SU-DHL-6 (cell line): Measurements from ENCODE around the gene ECSIT.
"Not testable (repeated sequence)": the region's sequence is repeated elsewhere in the genome, so short reads cannot be mapped to it uniquely, and the experiment has no call there.

ENCODE experiments used
- H2AFZ ChIP-seq: fragments of 200-600 bp; sonication (generic); 2 replicates; pipeline ENCODE4 v1.6.1; 2014; ENCODE audit warnings: low read depth, mild to moderate bottlenecking, moderate library complexity, mixed read lengths, antibody characterized with exemption, low read length; ENCODE audit not compliant: severe bottlenecking
- H3F3A ChIP-seq: fragments of 200-600 bp; shearing (Covaris generic); 2 replicates; pipeline ENCODE4 v1.6.0; 2016; ENCODE audit warnings: antibody characterized with exemption, mild to moderate bottlenecking; ENCODE audit not compliant: insufficient read depth
- H3K27ac ChIP-seq: fragments of 200-600 bp; sonication (generic); 2 replicates; pipeline ENCODE4 v1.5.1; 2016; ENCODE audit warnings: low read depth, mild to moderate bottlenecking, low read length, moderate library complexity, mixed read lengths
- H3K27me3 ChIP-seq: fragments of 200-600 bp; sonication (generic), shearing (Covaris generic); 2 replicates; pipeline ENCODE4 v1.6.0; 2014; ENCODE audit warnings: mild to moderate bottlenecking, low read length
- H3K36me3 ChIP-seq: fragments of 200-600 bp; sonication (generic); 2 replicates; pipeline ENCODE4 v1.6.1; 2014; ENCODE audit warnings: mild to moderate bottlenecking, low read length, mixed read lengths
- H3K4me2 ChIP-seq: fragments of 300-600, 200-600 bp; shearing (Covaris generic), sonication (generic); 2 replicates; pipeline ENCODE4 v1.6.0; 2014; ENCODE audit warnings: low read length, low read depth, mild to moderate bottlenecking; ENCODE audit not compliant: poor library complexity, severe bottlenecking
- H3K4me3 ChIP-seq: fragments of 200-600 bp; sonication (generic); 2 replicates; pipeline ENCODE4 v1.5.1; 2014; ENCODE audit warnings: antibody characterized with exemption, low read length, mild to moderate bottlenecking, mixed read lengths; ENCODE audit not compliant: insufficient read depth, poor library complexity, severe bottlenecking
- H3K79me2 ChIP-seq: fragments of 200-600 bp; sonication (generic); 2 replicates; pipeline ENCODE4 v1.6.1; 2014; ENCODE audit warnings: mild to moderate bottlenecking, low read length, moderate library complexity; ENCODE audit not compliant: insufficient read depth
- H3K9ac ChIP-seq: fragments of 200-600 bp; sonication (generic); 2 replicates; pipeline ENCODE4 v1.7.0; 2014; ENCODE audit warnings: mild to moderate bottlenecking, low read length
- H3K9me2 ChIP-seq: fragments of 200-600 bp; sonication (generic); replicated peaks from 2 replicates; pipeline ENCODE4 v1.6.1; 2014; ENCODE audit warnings: low read length; ENCODE audit not compliant: insufficient read depth
- H3K9me3 ChIP-seq: fragments of 200-600 bp; sonication (generic); 2 replicates; pipeline ENCODE4 v1.6.1; 2014; ENCODE audit warnings: low read length, mixed read lengths; ENCODE audit not compliant: insufficient read depth
- H4K20me1 ChIP-seq: fragments of 200-600 bp; sonication (generic); 2 replicates; pipeline ENCODE4 v1.6.1; 2014; ENCODE audit warnings: low read depth, mild to moderate bottlenecking, antibody characterized with exemption, low read length, moderate library complexity, mixed read lengths
- CTCF ChIP-seq: fragments of 200-600 bp; sonication (generic); IDR thresholded peaks from one replicate; pipeline ENCODE4 v1.5.1; 2017; ENCODE audit warnings: antibody characterized with exemption, mild to moderate bottlenecking, low read length, moderate library complexity; ENCODE audit not compliant: insufficient read depth, poor library complexity, severe bottlenecking
- EZH2phosphoT487 ChIP-seq: fragments of 200-600 bp; sonication (generic), shearing (Covaris generic); conservative IDR thresholded peaks from 2 replicates; pipeline ENCODE4 v1.6.1; 2018; ENCODE audit warnings: mild to moderate bottlenecking, antibody characterized with exemption, low read length, moderate library complexity, mixed read lengths

ECSIT gene

GRCh38 chr19:11475861-11476260 lies 53.1 kb downstream of the ECSIT start:
- Histone ChIP-seq H3K4me3 (no peak overlapping the region), H3K9ac (no peak overlapping the region), H2AFZ (no peak overlapping the region), H3K4me2 (no peak overlapping the region), H3K79me2 (no peaks in the 10 kb centered on the region), H3K36me3 (no peaks in the 10 kb centered on the region), H3F3A (no peaks in the 10 kb centered on the region), H3K27ac (no peak overlapping the region), H4K20me1 (no peaks in the 10 kb centered on the region), H3K9me3 (no peaks in the 10 kb centered on the region), H3K27me3 (no peaks in the 10 kb centered on the region), H3K9me2 (no peaks in the 10 kb centered on the region)
- TF ChIP-seq CTCF: no peak
- no peak for TF ChIP-seq EZH2phosphoT487

DNA sequence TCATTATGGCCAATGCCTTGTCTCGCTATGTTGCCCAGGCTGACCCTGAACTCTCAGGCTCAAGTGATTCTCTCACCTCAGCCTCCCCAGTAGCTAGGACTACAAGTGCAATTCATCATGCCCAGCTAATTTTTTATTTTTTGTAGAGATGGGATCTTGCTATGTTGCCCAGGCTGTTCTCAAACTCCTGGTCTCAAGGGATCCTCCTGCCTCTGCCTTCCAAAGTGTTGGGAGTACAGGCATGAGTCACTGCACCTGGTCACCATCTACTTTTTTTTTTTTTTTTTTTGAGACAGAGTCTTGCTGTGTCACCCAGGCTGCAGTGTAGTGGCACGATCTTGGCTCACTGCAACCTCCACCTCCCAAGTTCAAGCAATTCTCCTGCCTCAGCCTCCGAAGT lies 53.6 kb downstream of the ECSIT start:
- not testable (repeated sequence) for H3K27ac ChIP-seq, H4K20me1 ChIP-seq, H3K36me3 ChIP-seq, H3K79me2 ChIP-seq, H3K4me2 ChIP-seq, H3K27me3 ChIP-seq, H3K9ac ChIP-seq, H3K4me3 ChIP-seq, H3F3A ChIP-seq, H2AFZ ChIP-seq, H3K9me3 ChIP-seq, H3K9me2 ChIP-seq

GRCh38 chr19:11473725-11474124 lies 55.2 kb downstream of the ECSIT start:
- Histone ChIP-seq H3K36me3 (no peaks in the 10 kb centered on the region), H3F3A (no peaks in the 10 kb centered on the region), H4K20me1 (no peaks in the 10 kb centered on the region), H3K4me2 (no peak overlapping the region), H3K27ac (no peak overlapping the region), H3K27me3 (no peaks in the 10 kb centered on the region), H3K4me3 (no peak overlapping the region), H2AFZ (no peak overlapping the region), H3K9me3 (no peaks in the 10 kb centered on the region), H3K9me2 (no peaks in the 10 kb centered on the region), H3K9ac (no peak overlapping the region), H3K79me2 (no peaks in the 10 kb centered on the region)
- TF ChIP-seq EZH2phosphoT487: no peak
- TF ChIP-seq CTCF: no peak

DNA sequence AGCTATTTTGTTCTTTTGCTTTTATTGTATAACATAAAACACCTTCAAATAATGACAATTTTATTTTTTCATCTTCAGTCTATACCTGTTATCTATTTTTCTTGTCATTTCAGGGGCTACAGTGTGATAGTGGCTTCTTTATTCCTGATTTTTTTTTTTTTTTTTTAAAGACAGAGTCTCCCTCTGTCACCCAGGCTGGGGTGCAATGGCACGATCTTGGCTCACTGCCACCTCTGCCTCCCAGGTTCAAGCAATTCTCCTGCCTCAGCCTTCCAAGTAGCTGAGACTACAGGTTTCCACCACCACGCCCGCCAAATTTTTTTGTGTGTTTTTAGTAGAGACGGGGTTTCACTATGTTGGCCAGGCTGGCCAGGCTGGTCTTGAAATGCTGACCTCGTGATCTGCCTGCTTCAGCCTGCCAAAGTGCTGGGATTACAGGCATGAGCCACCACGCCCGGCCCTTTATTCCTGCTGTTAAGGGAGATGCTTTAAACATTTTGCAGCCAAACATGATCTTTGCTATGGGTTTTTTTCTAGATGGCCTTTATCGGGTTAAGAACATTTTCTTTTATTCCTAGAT lies 60.6 kb downstream of the ECSIT start:
- H3K27me3 ChIP-seq: not testable (repeated sequence)

More for the DNA sequence above, 60.6 kb downstream of the ECSIT start:
- H3F3A ChIP-seq, H3K27ac ChIP-seq, H3K4me2 ChIP-seq, H3K79me2 ChIP-seq, H3K4me3 ChIP-seq, H3K36me3 ChIP-seq, H4K20me1 ChIP-seq, H2AFZ ChIP-seq, H3K9ac ChIP-seq, H3K9me3 ChIP-seq, H3K9me2 ChIP-seq: not testable (repeated sequence)
